CD4-positive, alpha-beta T cell treated with Interleukin-6 for 4 hours (primary cell): ENCODE measurements around the gene BPIFB4.
"Not testable (repeated sequence)": the region's sequence is repeated elsewhere in the genome, so short reads cannot be mapped to it uniquely, and the experiment has no call there.

Experiments used
- DNase-seq: peaks from one replicate; pipeline ENCODE4 v3.0.0-alpha.2; 2020; ENCODE audit warnings: mixed read lengths

The BPIFB4 gene

DNA sequence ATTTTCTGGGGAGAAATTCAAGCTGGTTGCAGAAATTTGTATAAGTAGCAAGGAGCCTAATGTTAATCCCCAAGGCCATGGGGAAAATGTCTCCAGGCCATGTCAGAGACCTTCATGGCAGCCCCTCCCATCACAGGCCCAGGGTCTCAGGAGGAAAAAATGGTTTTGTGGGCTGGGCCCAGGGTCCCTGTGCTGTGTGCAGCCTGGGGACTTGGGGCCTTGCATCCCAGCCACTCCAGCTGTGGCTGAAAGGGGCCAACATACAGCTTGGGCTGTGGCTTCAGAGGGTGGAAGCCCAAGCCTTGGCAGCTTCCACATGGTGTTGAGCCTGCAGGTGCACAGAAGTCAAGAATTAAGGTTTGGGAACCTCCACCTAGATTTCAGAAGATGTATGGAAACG lies 42.9 kb downstream of the BPIFB4 start:
- DNase-seq, result not testable (repeated sequence)

DNA sequence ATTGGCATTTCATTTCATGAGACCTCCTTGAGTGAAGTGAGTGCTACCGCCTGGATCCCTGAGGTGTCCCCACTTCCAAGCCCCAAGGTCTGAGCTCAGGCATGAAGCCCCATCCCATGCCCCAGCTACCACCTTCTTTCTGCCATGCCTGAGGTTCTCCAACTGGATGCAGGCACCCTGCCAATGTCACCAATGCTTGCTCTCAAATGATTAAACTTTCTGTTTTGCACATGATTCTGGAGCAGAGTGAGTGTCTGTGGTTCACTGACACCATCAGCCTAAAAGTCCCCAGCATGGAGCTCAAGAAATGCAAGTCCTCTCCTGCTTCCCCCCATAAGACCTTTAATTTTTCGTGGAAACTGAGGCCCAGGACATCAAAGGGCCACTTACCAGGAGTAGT lies 44.8 kb downstream of the BPIFB4 start:
- DNase-seq, result no peak

DNA sequence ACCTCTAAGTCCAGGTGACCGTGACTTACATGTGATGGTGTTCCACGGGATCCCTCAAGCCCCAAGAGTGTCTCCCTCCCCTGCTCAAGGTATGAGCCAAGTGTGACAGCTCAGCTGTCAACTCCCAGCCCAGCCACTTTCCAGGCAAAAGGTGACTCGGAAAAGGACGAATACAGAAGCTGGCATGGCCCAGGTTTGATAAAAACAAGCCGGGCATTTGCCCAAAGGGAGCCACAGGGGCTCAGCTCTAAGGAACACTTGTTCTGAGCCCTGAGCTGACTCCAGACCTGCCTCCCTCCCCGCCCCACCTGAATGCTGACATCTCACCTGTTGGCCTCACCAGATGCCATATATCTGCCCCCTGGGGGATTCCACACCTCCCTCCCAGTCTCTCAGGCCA lies 45.6 kb downstream of the BPIFB4 start:
- DNase-seq, result no peak

- no peak for DNase-seq
Measured at GRCh38 chr20:33125983-33126382, 46.5 kb downstream of the BPIFB4 start.

DNA sequence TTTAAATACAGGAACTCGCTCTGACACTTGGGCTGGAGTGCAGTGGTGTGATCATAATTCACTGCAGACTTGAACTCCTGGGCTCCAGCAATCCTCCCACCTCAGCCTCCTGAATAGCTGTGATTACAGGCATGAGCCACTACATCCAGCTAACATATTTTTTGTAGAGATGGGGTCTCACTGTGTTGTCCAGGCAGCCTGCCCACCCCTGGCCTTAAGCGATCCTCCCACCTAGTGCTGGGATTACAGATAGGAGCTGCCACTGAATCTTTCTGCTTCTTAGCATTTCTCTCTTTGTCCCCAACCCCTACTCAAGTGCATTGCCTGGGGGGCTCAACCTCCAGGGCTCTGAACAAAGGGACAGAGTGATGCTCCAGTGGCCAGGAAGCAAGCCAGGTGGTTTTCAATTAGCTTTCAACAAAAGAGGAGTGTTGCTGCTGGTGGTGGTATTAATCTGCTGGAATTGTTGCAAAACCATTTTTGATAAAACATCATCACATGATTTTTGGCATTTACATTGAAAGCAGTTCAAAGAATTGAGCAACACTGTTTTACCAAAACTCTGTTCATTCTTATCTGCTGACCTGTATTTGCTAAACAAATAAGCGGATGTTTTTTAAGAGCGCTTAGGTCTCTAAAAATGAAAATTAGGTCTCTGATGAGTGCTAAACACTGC lies 48.1 kb downstream of the BPIFB4 start:
- no peak for DNase-seq

DNA sequence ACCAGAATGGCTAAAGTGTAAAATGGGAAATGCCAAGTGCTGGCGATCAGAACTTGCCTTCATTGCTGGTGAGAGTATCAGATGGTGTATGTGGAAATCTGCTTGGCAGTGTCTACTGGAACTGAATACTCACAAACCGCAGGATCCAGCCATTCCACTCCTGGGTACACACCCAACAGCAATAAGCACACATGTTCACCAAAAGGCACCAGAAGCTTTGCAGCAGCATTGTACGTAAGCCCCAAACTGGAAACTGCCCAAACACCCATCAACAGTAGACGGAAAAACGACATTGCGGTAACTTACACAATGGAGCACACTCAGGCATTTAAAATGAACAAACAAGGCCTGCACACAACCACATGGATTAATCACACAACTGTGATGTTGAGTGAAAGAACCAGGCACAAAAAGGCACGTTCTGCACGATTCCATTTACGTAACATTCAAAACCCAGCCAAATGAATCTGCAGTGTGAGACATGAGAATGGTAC lies 51.2 kb downstream of the BPIFB4 start:
- no peak for DNase-seq

DNA sequence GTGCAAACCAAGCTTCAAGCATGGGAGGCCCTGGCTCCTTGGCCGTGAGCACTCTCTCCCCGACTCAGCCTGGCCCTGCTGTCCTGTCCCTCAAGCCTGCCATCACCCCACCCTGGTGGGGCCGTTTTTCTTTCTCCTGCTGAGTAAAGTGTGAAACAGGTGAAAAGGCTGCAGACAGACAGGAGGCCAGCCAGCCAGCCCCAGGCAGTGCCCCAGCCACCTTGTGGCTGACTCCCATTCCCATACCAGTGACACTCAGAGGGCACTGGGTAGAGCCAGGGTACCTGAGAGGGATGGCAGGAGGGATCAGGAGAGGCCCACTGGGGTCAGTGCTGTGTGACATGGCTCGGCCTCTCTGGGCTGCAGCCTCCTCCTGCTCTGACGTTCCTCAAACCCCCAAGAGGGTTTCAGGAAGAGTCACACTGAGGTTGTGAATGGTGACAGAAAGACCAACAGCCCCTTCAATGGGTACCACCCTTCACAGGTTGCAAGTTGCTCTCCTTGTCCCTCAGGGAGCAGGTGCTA lies 52.6 kb downstream of the BPIFB4 start:
- DNase-seq, result no peak

GRCh38 chr20:33132513-33133372 lies 53.3 kb downstream of the BPIFB4 start:
- DNase-seq, result no peak

- no peak for DNase-seq
Measured at GRCh38 chr20:33133373-33133941, 54.0 kb downstream of the BPIFB4 start.

- DNase-seq, result no peak
Measured at GRCh38 chr20:33137195-33137594, 57.8 kb downstream of the BPIFB4 start.

GRCh38 chr20:33139467-33139866 lies 60.0 kb downstream of the BPIFB4 start:
- no peak for DNase-seq

DNA sequence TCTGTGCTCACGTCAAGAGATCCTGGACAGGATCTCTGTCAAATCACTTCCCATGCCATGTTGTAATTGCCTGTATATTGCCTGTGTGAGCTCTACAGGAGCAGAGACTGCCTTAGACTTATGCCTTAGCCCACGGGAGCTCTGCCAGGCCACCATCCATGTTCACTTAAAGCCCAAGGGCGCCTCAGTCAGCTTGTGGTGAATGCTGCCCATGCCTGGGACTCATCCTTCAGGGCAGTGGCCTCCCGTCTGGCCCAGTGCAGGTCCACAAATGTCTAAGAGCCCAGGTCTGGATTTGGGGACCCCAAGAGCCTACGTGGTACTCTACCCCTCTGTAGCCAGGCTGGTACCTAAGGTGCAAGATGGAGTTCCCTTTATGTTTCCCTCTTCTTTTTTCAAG lies 66.1 kb downstream of the BPIFB4 start:
- no peak for DNase-seq

DNA sequence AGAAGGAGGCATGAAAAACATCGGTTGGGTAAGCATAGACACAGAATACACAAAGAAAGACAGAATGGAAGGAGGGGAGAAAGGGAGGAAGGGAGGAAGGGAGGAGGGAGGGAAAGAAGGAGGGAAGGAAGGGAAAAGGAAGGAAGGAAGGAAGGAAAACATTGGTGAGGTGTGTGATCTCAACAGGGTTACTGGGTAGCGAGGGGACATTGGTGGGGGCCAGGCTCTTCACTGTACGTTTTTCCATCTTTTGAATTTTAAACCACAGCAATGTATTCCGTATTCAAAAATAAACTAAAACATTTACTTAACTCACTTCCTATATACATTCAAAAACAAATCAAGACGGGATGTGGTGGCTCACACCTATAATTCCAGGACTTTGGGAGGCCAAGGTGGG lies 67.9 kb downstream of the BPIFB4 start:
- DNase-seq, result no peak

- DNase-seq, result no peak
Measured at GRCh38 chr20:33148040-33148439, 68.6 kb downstream of the BPIFB4 start.

- no peak for DNase-seq
Measured at GRCh38 chr20:33154252-33154651, 74.8 kb downstream of the BPIFB4 start.

DNA sequence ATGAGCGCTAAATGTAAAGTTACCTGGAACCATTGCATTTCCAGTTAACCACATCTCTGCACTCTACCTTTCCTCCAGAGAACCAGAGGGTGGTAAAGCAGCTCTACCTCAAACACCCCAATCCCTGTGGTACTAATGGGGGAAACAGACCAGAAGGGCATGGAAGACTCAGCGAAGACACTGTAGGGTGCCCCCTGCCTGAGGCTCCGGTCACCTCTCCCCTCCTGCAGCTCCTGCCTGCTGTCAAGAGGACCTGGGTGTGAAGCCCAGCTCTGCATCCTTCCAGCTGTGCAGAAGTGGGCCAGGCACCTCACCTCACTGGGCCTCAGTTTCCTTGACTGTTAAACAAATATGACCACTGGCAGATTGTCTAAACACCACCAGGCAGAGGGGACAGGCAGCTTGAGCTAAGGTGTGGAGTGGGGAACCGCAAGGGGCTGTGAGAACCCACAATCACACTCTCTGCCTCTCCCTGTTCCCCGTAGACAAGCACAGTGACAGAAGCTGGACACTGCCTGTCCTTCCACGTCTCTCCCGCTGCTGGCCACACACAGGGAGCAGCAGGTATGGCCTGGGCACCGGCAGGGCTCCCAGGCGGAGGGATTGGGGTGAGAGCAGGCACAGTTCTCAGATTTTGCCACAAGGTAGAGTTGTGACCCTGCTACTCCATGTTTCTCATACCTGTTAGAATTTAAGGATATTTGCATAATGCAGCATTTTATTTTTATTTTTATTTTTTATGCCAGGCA lies 79.4 kb downstream of the BPIFB4 start:
- no peak for DNase-seq

- no peak for DNase-seq
Measured at GRCh38 chr20:33159713-33160112, 80.3 kb downstream of the BPIFB4 start.

DNA sequence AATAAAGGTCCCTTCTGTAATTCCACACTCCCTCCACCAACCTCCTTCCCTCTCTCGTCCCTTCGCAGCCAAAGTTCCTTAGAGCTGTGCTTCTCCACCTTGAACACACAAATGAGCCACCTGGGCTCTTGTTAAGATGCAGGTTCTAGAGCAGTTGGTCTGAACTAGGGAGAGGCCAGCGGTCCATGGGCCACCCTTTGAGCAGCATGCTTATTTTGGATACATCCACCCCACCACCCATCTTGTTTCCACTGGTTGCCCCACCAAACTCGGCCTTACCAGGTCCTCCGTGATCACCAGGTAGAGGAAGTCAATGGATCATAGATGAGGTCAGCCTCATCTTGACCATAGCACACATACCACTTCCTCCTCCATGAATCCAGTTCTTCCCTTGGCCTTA lies 81.2 kb downstream of the BPIFB4 start:
- no peak for DNase-seq
